Effector memory CD4-positive, alpha-beta T cell (primary cell): ENCODE measurements around the gene DIP2C.

Experiments used
- DNase-seq, 3 donors: peaks; one replicate each; pipeline ENCODE4 v3.0.0-alpha.2; 2020
- H3K27ac ChIP-seq: 2 replicates; pipeline ENCODE4 v1.7.0; 2013; ENCODE audit warnings: mild to moderate bottlenecking, low read length, moderate library complexity; ENCODE audit not compliant: insufficient read depth, poor library complexity, severe bottlenecking
- H3K27me3 ChIP-seq: replicated peaks from 2 replicates; pipeline ENCODE4 v1.7.0; 2013; ENCODE audit warnings: mild to moderate bottlenecking, low read length; ENCODE audit not compliant: insufficient read depth, control insufficient read depth, poor library complexity, severe bottlenecking
- H3K36me3 ChIP-seq: 2 replicates; pipeline ENCODE4 v1.7.0; 2013; ENCODE audit warnings: mild to moderate bottlenecking, low read length, moderate library complexity; ENCODE audit not compliant: control insufficient read depth, insufficient read depth
- H3K4me1 ChIP-seq: 2 replicates; pipeline ENCODE4 v1.7.0; 2013; ENCODE audit warnings: low read length, mild to moderate bottlenecking; ENCODE audit not compliant: control insufficient read depth, insufficient read depth, poor library complexity, severe bottlenecking
- H3K4me3 ChIP-seq: 2 replicates; pipeline ENCODE4 v1.7.0; 2013; ENCODE audit warnings: low read length, low read depth, mild to moderate bottlenecking; ENCODE audit not compliant: insufficient read depth, poor library complexity, severe bottlenecking
- H3K9me3 ChIP-seq: 2 replicates; pipeline ENCODE4 v1.7.0; 2013; ENCODE audit warnings: mild to moderate bottlenecking, low read length, moderate library complexity; ENCODE audit not compliant: control insufficient read depth

Gene DIP2C

DNA sequence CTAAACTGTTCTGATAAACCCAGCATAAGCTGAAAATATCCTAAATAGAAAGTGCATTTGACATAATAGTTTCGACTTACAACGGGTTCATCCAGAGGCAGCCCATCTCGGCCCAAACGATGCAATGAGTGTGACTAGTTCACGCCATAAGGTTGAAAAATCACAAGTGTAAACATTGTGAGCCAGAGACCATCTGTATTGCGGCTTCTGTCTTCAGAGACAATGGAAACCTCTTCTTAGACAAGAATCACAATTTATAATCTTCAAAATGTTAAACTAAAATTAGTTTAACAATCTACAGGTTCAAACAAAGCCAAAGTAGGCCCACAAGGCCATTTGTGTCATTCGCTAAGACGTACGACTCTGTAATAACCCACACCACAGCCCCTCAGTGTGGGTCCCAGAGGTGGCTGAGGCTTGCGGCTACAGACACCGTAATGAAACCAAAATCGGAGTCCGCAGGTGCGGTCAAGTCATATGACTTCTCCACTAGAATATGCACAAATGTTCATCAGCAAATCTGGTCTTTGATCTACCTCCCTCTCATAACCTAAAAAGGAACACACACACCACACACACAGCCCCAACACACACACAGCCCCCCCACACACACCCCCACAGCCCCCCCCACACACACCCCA is 81.8 kb downstream of the DIP2C start:
- Histone ChIP-seq H3K4me1 (no peaks in the 10 kb centered on the region), H3K27ac (no peak overlapping the region)
- DNase-seq, result no peak

GRCh38 chr10:606762-607544 is 82.5 kb downstream of the DIP2C start:
- Histone ChIP-seq H3K4me1 (no peaks in the 10 kb centered on the region), H3K36me3 (no peaks in the 10 kb centered on the region), H3K27me3 (no peaks in the 10 kb centered on the region), H3K27ac (no peak overlapping the region), H3K4me3 (no peak overlapping the region), H3K9me3 (no peaks in the 10 kb centered on the region)
- no peak for DNase-seq

More for the DNA sequence above, 81.8 kb downstream of the DIP2C start:
- Histone ChIP-seq H3K4me3 (no peak overlapping the region), H3K36me3 (no peaks in the 10 kb centered on the region), H3K9me3 (no peaks in the 10 kb centered on the region), H3K27me3 (no peaks in the 10 kb centered on the region)

GRCh38 chr10:605632-606325 is 83.7 kb downstream of the DIP2C start:
- no peak for DNase-seq
- H3K27ac ChIP-seq, result no peak overlapping the region
- H3K9me3 ChIP-seq, result no peaks in the 10 kb centered on the region
- H3K4me3 ChIP-seq, result no peak overlapping the region
- no peaks in the 10 kb centered on the region for H3K4me1 ChIP-seq
- H3K27me3 ChIP-seq, result no peaks in the 10 kb centered on the region
- H3K36me3 ChIP-seq, result no peaks in the 10 kb centered on the region

GRCh38 chr10:604716-605631 is 84.5 kb downstream of the DIP2C start:
- Histone ChIP-seq H3K36me3 (no peaks in the 10 kb centered on the region), H3K27me3 (no peaks in the 10 kb centered on the region), H3K4me1 (no peaks in the 10 kb centered on the region), H3K9me3 (no peaks in the 10 kb centered on the region), H3K27ac (no peak overlapping the region), H3K4me3 (no peak overlapping the region)
- DNase-seq, result no peak

DNA sequence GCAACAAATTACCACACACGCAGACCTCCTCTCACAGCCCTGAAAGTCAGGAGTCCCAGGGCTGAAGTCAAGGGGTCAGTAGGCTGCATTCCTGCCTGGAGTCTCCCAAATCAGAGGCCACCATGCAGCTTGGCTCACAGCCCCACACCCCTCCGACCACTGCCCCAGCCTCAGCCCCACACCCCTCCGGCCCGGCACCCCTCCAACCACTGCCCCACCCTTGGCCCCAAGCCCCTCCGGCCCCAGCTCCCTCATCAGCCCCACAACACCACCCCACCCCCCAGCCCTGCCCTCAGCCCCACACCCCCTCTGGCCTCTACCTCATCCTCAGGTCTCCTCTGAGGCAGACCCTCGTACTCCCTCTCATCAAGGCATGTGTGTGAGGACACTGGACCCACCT is 85.7 kb downstream of the DIP2C start:
- Histone ChIP-seq H3K27ac (no peak overlapping the region), H3K36me3 (no peaks in the 10 kb centered on the region), H3K4me1 (no peaks in the 10 kb centered on the region), H3K4me3 (no peak overlapping the region), H3K27me3 (no peaks in the 10 kb centered on the region), H3K9me3 (no peaks in the 10 kb centered on the region)
- DNase-seq, result no peak

- H3K27me3 ChIP-seq, result no peaks in the 10 kb centered on the region
- H3K4me1 ChIP-seq, result no peaks in the 10 kb centered on the region
- H3K9me3 ChIP-seq, result no peaks in the 10 kb centered on the region
- no peak overlapping the region for H3K4me3 ChIP-seq
- H3K36me3 ChIP-seq, result no peaks in the 10 kb centered on the region
- DNase-seq, result no peak
- no peak overlapping the region for H3K27ac ChIP-seq
These were observed 87.0 kb downstream of the DIP2C start for GRCh38 chr10:602391-603005.

GRCh38 chr10:601660-601963 is 87.9 kb downstream of the DIP2C start:
- Histone ChIP-seq H3K27ac (no peak overlapping the region), H3K27me3 (no peaks in the 10 kb centered on the region), H3K36me3 (no peaks in the 10 kb centered on the region), H3K9me3 (no peaks in the 10 kb centered on the region), H3K4me1 (no peaks in the 10 kb centered on the region), H3K4me3 (no peak overlapping the region)
- DNase-seq, result no peak

DNA sequence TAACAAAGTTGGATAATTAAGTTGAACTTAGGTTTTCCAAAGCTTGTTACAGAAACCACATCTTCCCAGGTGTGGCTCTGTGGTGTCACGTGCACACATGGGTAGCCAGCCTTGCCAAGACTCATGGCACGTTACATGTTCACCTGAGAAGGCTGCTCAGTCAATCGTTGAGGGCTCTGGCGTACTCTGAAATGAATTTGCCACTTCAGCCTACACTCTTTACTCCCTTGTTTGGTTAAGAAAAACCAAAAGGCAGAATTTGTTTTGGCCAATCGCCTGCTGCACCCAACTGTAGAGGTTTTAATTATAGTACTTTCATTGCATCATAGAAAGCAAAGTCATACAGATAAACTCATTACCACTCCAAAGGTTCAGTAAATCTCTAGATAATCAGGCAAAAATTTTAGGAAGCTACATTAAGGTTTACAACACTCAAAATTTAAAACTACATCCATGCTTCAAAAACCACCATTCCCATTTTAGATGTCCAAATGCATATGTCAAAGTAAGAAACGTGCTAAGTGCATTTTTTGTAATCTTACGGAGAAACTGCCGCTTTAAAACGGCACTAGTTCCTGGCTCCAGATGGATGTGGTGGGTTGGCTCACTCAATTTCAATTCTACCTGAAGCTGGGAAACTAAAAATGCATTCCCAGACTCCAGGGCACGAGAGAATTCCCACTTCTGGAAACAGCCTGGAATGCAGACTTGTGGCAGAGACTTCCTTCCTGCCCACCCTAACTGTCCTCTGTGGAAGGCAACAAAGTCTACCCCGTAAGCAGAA is 88.4 kb downstream of the DIP2C start:
- no peak overlapping the region for H3K4me3 ChIP-seq
- no peaks in the 10 kb centered on the region for H3K4me1 ChIP-seq
- no peaks in the 10 kb centered on the region for H3K27me3 ChIP-seq
- no peak overlapping the region for H3K27ac ChIP-seq
- H3K9me3 ChIP-seq, result no peaks in the 10 kb centered on the region
- no peaks in the 10 kb centered on the region for H3K36me3 ChIP-seq
- no peak for DNase-seq

GRCh38 chr10:600234-600633 is 89.2 kb downstream of the DIP2C start:
- no peak for DNase-seq
- no peak overlapping the region for H3K27ac ChIP-seq
- H3K4me1 ChIP-seq, result no peaks in the 10 kb centered on the region
- no peaks in the 10 kb centered on the region for H3K36me3 ChIP-seq
- H3K27me3 ChIP-seq, result no peaks in the 10 kb centered on the region
- H3K9me3 ChIP-seq, result no peaks in the 10 kb centered on the region
- no peak overlapping the region for H3K4me3 ChIP-seq
